Spleen (tissue), 11 donors: ENCODE data around the gene ERCC6L2. TPM values are rescaled to one million over a fixed set of nuclear protein-coding genes. Genes with fewer than 3 reads are reported as not detected.
A peak's percentile ranks its signal among the peaks of the same experiment; 100 is the strongest.

Experiments
- DNase-seq: peaks from one replicate; pipeline ENCODE4 v3.0.0-alpha.2; 2020
- H3K27ac ChIP-seq, 8 donors: fragments of 200-600 bp; sonication (generic) in 7 of 8; 1 replicate in 4 of 8; 2 replicates in 4 of 8; pipeline versions ENCODE4 v1.5.0 to v1.8.0; 2016 to 2021; ENCODE audit warnings: inconsistent platforms in 4 of 8, mild to moderate bottlenecking in 4 of 8, moderate library complexity in 1 of 8
- H3K27me3 ChIP-seq, 7 donors: fragments of 200-600 bp; sonication (generic) in 6 of 7; replicated peaks in 1 of 7; 1 replicate in 4 of 7; 2 replicates in 3 of 7; pipeline versions ENCODE4 v1.5.0 to v1.8.0; 2016 to 2021; ENCODE audit warnings: inconsistent platforms in 3 of 7, mild to moderate bottlenecking in 1 of 7
- H3K36me3 ChIP-seq, 6 donors: fragments of 200-600 bp; sonication (generic) in 5 of 6; 1 replicate in 4 of 6; 2 replicates in 2 of 6; pipeline versions ENCODE4 v1.5.0 to v1.8.0; 2016 to 2021; ENCODE audit warnings: inconsistent platforms in 2 of 6
- H3K4me1 ChIP-seq, 6 donors: fragments of 200-600 bp; sonication (generic) in 5 of 6; 1 replicate in 3 of 6; 2 replicates in 3 of 6; pipeline versions ENCODE4 v1.5.0 to v1.8.0; 2016 to 2021; ENCODE audit warnings: inconsistent platforms in 3 of 6
- H3K4me3 ChIP-seq, 8 donors: fragments of 200-600 bp; sonication (generic) in 7 of 8; 1 replicate in 4 of 8; 2 replicates in 4 of 8; pipeline versions ENCODE4 v1.5.0 to v1.8.0; 2016 to 2021; ENCODE audit warnings: inconsistent platforms in 4 of 8, mild to moderate bottlenecking in 4 of 8, moderate library complexity in 2 of 8
- H3K9me3 ChIP-seq, 8 donors: fragments of 200-600 bp; sonication (generic) in 7 of 8; 1 replicate in 4 of 8; 2 replicates in 4 of 8; pipeline versions ENCODE4 v1.5.0 to v1.8.0; 2016 to 2021; ENCODE audit warnings: inconsistent platforms in 4 of 8
- POLR2A ChIP-seq, 3 donors: fragments of 450-650 bp; IDR thresholded peaks; one replicate each; pipeline ENCODE4 v1.5.1; 2017; ENCODE audit warnings: antibody characterized with exemption in 3 of 3, mild to moderate bottlenecking in 1 of 3
- POLR2AphosphoS5 ChIP-seq, 3 donors: sonication (generic); formaldehyde crosslinking; IDR thresholded peaks; one replicate each; pipeline ENCODE4 v1.5.1; 2017; ENCODE audit warnings: antibody characterized with exemption in 3 of 3
- WGBS, 5 donors: extraction: QIAGEN DNeasy Blood & Tissue Kit in 3 of 5; methylation state at CpG; one replicate each; pipeline versions ENCODE4 v1.1.5 to v1.1.7; 2013 to 2018; 5-methylcytosine and 5-hydroxymethylcytosine counted together
- intact Hi-C: fragments of 100-400 bp; cut with DNase I; formaldehyde crosslinking; loops from one replicate; pipeline ENCODE4 v1.15.0; 2023; ENCODE audit warnings: low total_unique reads
- polyA plus RNA-seq, 3 donors: library from polyadenylated mRNA; stranded (reverse); fragments of 200-250 nt; gene quantifications; one replicate each; pipeline ENCODE4 v1.2.1, GENCODE V29; 2013
- total RNA-seq, 7 donors: library from RNA; depleted of rRNA in 3 of 7; stranded (reverse); fragments of >200 nt in 3 of 7; fragmentation: NEBNext Ultra II Directional in 4 of 7; extraction: Animal tissue kit (Norgen Biotek cat#: 25700) in 4 of 7; gene quantifications; one replicate each; pipeline versions ENCODE4 v1.1.0 to v1.2.1, GENCODE V29; 2016 to 2021
- TF ChIP-seq, protein P1 (sequence below), 11 experiments: fragments of 200-600 bp in 7 of 11; fragments of 450-650 bp in 4 of 11; sonication (generic) in 4 of 11; IDR thresholded peaks in 8 of 11; conservative IDR thresholded peaks in 3 of 11; 1 replicate in 7 of 11; 2 replicates in 4 of 11; pipeline versions ENCODE4 v1.4.0 to v1.8.0; 2016 to 2021; ENCODE audit warnings: antibody characterized with exemption in 11 of 11, inconsistent platforms in 4 of 11, mild to moderate bottlenecking in 1 of 11
- donor health status: healthy with polysubstance abuse.
- donor health status: DM: no; HTN: no; CAD: no; lungs with moderate emphysema.
- donor health status: DM: no; HTN: no; CAD: no.
- donor health status: Bipolar disorder and iron deficiency.
- donor health status: healthy.
- donor health status: DM: no; HTN: no; CAD: no.
- donor health status: DM: yes; HTN: yes; CAD: no.

ERCC6L2 gene
- total and polyA plus RNA-seq, 10 donors: 4.6 to 118 (median 70.9) TPM

DNA sequence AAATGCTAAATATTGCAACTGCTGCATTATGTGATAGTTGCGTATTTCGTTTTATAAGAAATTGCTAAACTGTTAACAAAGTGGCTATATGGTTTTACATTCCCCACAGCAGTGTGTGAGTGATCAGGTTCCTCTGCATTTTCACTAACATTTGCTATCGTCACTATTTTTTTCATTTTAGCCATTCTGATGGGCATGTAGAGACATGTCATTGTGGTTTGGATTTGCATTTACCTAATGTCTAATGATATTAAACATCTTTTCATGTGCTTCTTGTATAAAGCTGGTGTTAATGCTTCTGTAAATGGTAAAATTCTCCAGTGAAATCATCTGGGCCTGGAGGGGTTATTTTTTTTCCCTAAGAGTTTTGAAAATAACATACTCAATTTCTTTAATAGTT, 61.6 kb downstream of the ERCC6L2 start:
- DNase-seq: no peak
- H3K9me3 ChIP-seq: peaks cover 0 to 22% (median 15%) of the 10 kb centered on the region in 8 donors
- no peaks in the 10 kb centered on the region for H3K27me3 ChIP-seq
- H3K27ac ChIP-seq: no peak overlapping the region
- intact Hi-C loops: no loop called here
- no peak overlapping the region for H3K4me3 ChIP-seq
- 94 to 98% (median 97%) methylated on average over 3 of the region's 3 CpGs for WGBS, 5 donors
- no peaks in the 10 kb centered on the region for H3K4me1 ChIP-seq
- TF ChIP-seq POLR2AphosphoS5 (IDR thresholded peaks at IDR 0.05) (no peak), POLR2A (IDR thresholded peaks at IDR 0.05) (no peak)
- peaks cover 0 to 93% (median 49%) of the 10 kb centered on the region in 6 donors for H3K36me3 ChIP-seq

DNA sequence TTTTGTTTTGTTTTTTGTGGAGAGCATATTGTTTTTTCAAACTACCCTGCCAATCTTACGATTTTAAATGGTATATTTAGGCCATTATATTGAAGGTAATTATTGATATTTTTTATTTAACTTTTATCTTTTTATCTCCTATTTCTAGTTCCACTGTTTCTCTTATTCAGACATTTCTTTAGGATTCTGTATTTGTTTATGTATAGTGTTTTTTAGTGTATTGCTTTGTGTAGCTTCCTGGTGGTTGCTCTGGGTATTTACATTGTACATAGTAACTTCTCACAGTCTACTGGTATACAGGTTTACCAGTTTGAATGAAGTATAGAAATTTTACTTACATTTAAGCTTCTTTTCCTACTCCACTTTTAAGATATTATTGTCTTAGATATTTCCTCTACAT, 63.2 kb downstream of the ERCC6L2 start:
- H3K36me3 ChIP-seq: peaks cover 0 to 93% (median 46%) of the 10 kb centered on the region in 6 donors

DNA sequence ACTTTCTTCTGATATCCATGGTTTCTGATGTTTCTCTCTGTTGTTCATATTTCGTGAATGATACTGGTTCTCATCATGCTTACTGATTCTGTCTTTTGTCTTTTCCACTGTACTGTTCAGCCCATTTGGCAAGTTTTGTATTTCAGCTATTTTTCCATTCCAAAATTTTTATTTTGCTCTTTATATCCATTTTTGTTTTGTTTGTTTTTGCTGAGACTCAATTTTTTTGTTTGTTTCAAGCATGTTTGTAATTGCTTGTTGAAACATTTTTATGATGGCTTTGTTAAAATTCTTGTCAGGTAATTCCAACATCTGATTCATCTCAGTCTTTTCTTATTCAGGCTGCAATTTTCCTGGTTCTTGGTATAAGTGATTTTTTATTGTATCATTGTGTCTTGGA, 64.0 kb downstream of the ERCC6L2 start:
- peaks cover 0 to 93% (median 47%) of the 10 kb centered on the region in 6 donors for H3K36me3 ChIP-seq

More for the DNA sequence above, 63.2 kb downstream of the ERCC6L2 start:
- 94 to 100% (median 97%) methylated on average over 1 of the region's 1 CpG for WGBS, 5 donors
- H3K4me3 ChIP-seq: no peak overlapping the region
- TF ChIP-seq, protein P1, sequence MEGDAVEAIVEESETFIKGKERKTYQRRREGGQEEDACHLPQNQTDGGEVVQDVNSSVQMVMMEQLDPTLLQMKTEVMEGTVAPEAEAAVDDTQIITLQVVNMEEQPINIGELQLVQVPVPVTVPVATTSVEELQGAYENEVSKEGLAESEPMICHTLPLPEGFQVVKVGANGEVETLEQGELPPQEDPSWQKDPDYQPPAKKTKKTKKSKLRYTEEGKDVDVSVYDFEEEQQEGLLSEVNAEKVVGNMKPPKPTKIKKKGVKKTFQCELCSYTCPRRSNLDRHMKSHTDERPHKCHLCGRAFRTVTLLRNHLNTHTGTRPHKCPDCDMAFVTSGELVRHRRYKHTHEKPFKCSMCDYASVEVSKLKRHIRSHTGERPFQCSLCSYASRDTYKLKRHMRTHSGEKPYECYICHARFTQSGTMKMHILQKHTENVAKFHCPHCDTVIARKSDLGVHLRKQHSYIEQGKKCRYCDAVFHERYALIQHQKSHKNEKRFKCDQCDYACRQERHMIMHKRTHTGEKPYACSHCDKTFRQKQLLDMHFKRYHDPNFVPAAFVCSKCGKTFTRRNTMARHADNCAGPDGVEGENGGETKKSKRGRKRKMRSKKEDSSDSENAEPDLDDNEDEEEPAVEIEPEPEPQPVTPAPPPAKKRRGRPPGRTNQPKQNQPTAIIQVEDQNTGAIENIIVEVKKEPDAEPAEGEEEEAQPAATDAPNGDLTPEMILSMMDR (IDR thresholded peaks at IDR 0.05 in 8 of 11, conservative IDR thresholded peaks at IDR 0.05 in 3 of 11): peak in 1 of 11 experiments; percentile 14
- TF ChIP-seq POLR2AphosphoS5 (IDR thresholded peaks at IDR 0.05): no peak
- no peak for TF ChIP-seq POLR2A (IDR thresholded peaks at IDR 0.05)
- intact Hi-C loops: no loop called here
- peaks cover 0 to 26% (median 15%) of the 10 kb centered on the region in 8 donors for H3K9me3 ChIP-seq
- DNase-seq: no peak
- no peaks in the 10 kb centered on the region for H3K4me1 ChIP-seq
- no peak overlapping the region for H3K27ac ChIP-seq
- H3K27me3 ChIP-seq: no peaks in the 10 kb centered on the region

DNA sequence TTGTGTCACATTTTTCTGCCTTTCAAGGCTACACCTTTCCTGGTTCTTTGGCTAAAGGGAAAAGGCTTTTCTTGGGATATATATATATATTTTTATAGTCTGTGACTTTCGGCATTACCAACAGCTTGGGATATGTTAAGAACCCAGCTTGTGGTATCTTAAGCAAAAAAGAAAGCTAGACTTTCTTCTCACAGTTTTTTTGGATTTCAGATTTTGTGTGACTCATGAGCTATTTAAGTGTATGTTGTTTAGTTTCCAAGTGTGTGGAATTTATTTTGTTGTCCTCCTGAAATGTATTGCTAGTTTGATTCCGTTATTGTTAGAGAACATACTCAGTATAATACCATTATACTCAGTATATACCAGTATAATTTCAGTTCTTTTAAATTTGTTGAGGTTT, 64.8 kb downstream of the ERCC6L2 start:
- 94 to 100% (median 96%) methylated on average over 2 of the region's 2 CpGs for WGBS, 5 donors
- H3K4me3 ChIP-seq: no peak overlapping the region
- DNase-seq: no peak
- H3K9me3 ChIP-seq: peaks cover 0 to 32% (median 15%) of the 10 kb centered on the region in 8 donors
- intact Hi-C loops: no loop called here
- H3K4me1 ChIP-seq: no peaks in the 10 kb centered on the region
- H3K36me3 ChIP-seq: peaks cover 0 to 93% (median 50%) of the 10 kb centered on the region in 6 donors
- no peaks in the 10 kb centered on the region for H3K27me3 ChIP-seq
- H3K27ac ChIP-seq: no peak overlapping the region
- TF ChIP-seq POLR2A (IDR thresholded peaks at IDR 0.05) (no peak), POLR2AphosphoS5 (IDR thresholded peaks at IDR 0.05) (no peak)
- TF ChIP-seq, protein P1 (IDR thresholded peaks at IDR 0.05 in 8 of 11, conservative IDR thresholded peaks at IDR 0.05 in 3 of 11): no peak

More for the DNA sequence above, 64.0 kb downstream of the ERCC6L2 start:
- no peak overlapping the region for H3K27ac ChIP-seq
- no peaks in the 10 kb centered on the region for H3K27me3 ChIP-seq
- no peaks in the 10 kb centered on the region for H3K4me1 ChIP-seq
- intact Hi-C loops: no loop called here
- H3K9me3 ChIP-seq: peaks cover 0 to 32% (median 15%) of the 10 kb centered on the region in 8 donors
- H3K4me3 ChIP-seq: no peak overlapping the region
- WGBS, 5 donors: 97 to 100% (median 100%) methylated on average over 1 of the region's 1 CpG
- DNase-seq: no peak
- TF ChIP-seq POLR2A (IDR thresholded peaks at IDR 0.05) (no peak), POLR2AphosphoS5 (IDR thresholded peaks at IDR 0.05) (no peak)
- TF ChIP-seq, protein P1 (IDR thresholded peaks at IDR 0.05 in 8 of 11, conservative IDR thresholded peaks at IDR 0.05 in 3 of 11): no peak
